Fibroblast of lung (primary cell): ENCODE results near the gene TMEM269.

Experiments
- CTCF ChIP-seq, 2 donors: IDR thresholded peaks in 1 of 2; conservative IDR thresholded peaks in 1 of 2; 1 replicate in 1 of 2; 2 replicates in 1 of 2; pipeline ENCODE4 v1.5.1; 2011 to 2012; ENCODE audit warnings: low read length in 2 of 2, control low read depth in 1 of 2, inconsistent platforms in 1 of 2, low read depth in 1 of 2, mild to moderate bottlenecking in 1 of 2
- EZH2 ChIP-seq: IDR thresholded peaks from 2 replicates; pipeline ENCODE4 v1.5.1; 2012; ENCODE audit warnings: low read length, control low read depth, mild to moderate bottlenecking; ENCODE audit errors: missing control alignments

DNA sequence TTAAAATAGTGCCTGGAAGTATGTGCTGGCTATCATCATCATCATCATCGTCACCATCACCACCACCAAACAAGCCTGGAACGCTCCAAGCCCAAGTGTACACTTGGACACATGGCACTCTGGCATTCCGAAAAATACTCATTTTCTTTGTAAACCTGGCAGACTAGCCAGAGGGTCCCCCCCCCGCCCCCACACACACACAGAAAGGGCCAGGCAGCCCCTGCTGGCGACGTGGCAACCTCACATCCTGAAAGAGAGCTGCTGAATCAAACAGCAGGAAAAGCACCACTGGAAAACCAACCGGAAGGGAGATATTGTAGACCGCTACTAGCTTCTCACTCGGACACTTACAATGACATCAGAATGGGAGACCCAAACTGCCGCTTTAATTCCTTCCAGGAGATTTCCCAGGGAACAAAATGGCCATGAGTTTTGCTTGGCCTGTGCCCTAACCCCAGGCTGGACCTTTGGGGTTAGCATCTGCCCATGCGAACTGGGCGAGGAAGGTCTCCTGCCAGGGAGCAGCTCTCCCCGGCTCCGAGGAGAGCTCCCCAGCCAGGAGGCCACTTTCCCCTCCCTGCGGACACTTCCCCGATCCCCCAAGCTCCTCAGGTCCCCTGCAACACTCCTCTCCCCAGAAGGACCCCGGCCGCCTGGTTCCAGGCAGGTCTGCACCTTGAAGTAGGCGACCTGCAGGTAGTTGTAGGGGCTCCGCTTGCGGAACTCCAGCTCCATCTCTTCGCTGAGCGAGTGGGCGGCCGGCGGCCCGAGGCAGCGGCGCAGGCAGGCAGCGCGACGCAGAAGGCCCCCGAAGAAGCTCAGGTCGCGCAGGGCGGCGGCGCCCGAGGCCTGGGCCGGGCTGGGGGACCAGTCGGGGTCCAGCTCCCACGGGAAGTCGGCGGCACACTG is 18.7 kb upstream of the TMEM269 start:
- TF ChIP-seq CTCF (conservative IDR thresholded peaks at IDR 0.05 in 1 of 2, IDR thresholded peaks at IDR 0.05 in 1 of 2; ENCODE audit: low read depth in 1 of 2, low read length in 2 of 2), result peak; percentile 60 to 66
- no peak for TF ChIP-seq EZH2
